Stomach (tissue), 9 donors: ENCODE data around the gene ABHD1. TPM values are rescaled to one million over a fixed set of nuclear protein-coding genes. Genes with fewer than 3 reads are reported as not detected.

Experiments used
- DNase-seq, 2 donors: peaks; one replicate each; pipeline versions ENCODE4 v3.0.0 to v3.0.0-alpha.2; 2013 to 2019
- H3K27ac ChIP-seq, 5 donors: fragments of 200-600 bp in 4 of 5; sonication (generic) in 4 of 5; one replicate each; pipeline ENCODE4 v1.5.1; 2013 to 2019; ENCODE audit warnings: mild to moderate bottlenecking in 1 of 5, moderate library complexity in 1 of 5
- H3K27me3 ChIP-seq, 3 donors: fragments of 200-600 bp; sonication (generic); one replicate each; pipeline ENCODE4 v1.5.1; 2017 to 2019; ENCODE audit warnings: mixed run types in 1 of 3
- H3K36me3 ChIP-seq, 4 donors: fragments of 200-600 bp; sonication (generic); 1 replicate in 3 of 4; 2 replicates in 1 of 4; pipeline ENCODE4 v1.5.1; 2016 to 2019
- H3K4me1 ChIP-seq, 4 donors: fragments of 200-600 bp; sonication (generic); one replicate each; pipeline ENCODE4 v1.5.1; 2016 to 2019
- H3K4me3 ChIP-seq, 4 donors: fragments of 200-600 bp; sonication (generic) in 3 of 4; one replicate each; pipeline ENCODE4 v1.5.1; 2016 to 2019; ENCODE audit warnings: mild to moderate bottlenecking in 1 of 4
- H3K9me3 ChIP-seq, 4 donors: fragments of 200-600 bp; sonication (generic); one replicate each; pipeline ENCODE4 v1.5.1; 2016 to 2019
- CTCF ChIP-seq, 7 experiments: fragments of 450-650 bp in 4 of 7; fragments of 200-600 bp in 3 of 7; sonication (generic) in 3 of 7; IDR thresholded peaks; one replicate each; pipeline ENCODE4 v1.5.1; 2016 to 2019; ENCODE audit warnings: antibody characterized with exemption in 7 of 7, control low read depth in 2 of 7, mild to moderate bottlenecking in 1 of 7
- EP300 ChIP-seq: sonication (generic); formaldehyde crosslinking; IDR thresholded peaks from one replicate; pipeline ENCODE4 v1.6.1; 2017; ENCODE audit warnings: antibody characterized with exemption
- POLR2A ChIP-seq, 4 donors: fragments of 450-650 bp; IDR thresholded peaks; one replicate each; pipeline ENCODE4 v1.6.1; 2016; ENCODE audit warnings: antibody characterized with exemption in 4 of 4, control low read depth in 2 of 4, mild to moderate bottlenecking in 1 of 4, moderate library complexity in 1 of 4
- POLR2AphosphoS5 ChIP-seq, 3 donors: sonication (generic); formaldehyde crosslinking; IDR thresholded peaks; one replicate each; pipeline ENCODE4 v1.6.1; 2016; ENCODE audit warnings: antibody characterized with exemption in 3 of 3
- WGBS, 5 donors: extraction: QIAGEN DNeasy Blood & Tissue Kit in 3 of 5; methylation state at CpG; one replicate each; pipeline versions ENCODE4 v1.1.5 to v1.1.7; 2013 to 2018; 5-methylcytosine and 5-hydroxymethylcytosine counted together
- intact Hi-C: fragments of 100-400 bp; cut with DNase I; formaldehyde crosslinking; loops from one replicate; pipeline ENCODE4 v1.15.1; 2023; ENCODE audit warnings: low total_unique reads
- polyA plus RNA-seq, 3 donors: library from polyadenylated mRNA; stranded (reverse); fragments of 200-250 nt; gene quantifications; one replicate each; pipeline ENCODE4 v1.2.3, GENCODE V29; 2013
- total RNA-seq, 5 donors: library from RNA; depleted of rRNA; stranded (reverse); fragments of >200 nt; gene quantifications; one replicate each; pipeline versions ENCODE4 v1.1.0 to v1.2.3, GENCODE V29; 2014 to 2016
- donor health status: healthy with polysubstance abuse.
- donor health status: Bipolar disorder and iron deficiency.
- donor health status: healthy.

Gene ABHD1
- total and polyA plus RNA-seq, 8 donors, result 0.23 to 0.75 TPM; not detected in 6

- no peak for TF ChIP-seq EP300
- no peak for TF ChIP-seq POLR2AphosphoS5 (IDR thresholded peaks at IDR 0.05)
- TF ChIP-seq CTCF (IDR thresholded peaks at IDR 0.05), result no peak
- TF ChIP-seq POLR2A (IDR thresholded peaks at IDR 0.05), result no peak
- peaks cover 21 to 86% (median 62%) of the 10 kb centered on the region in 4 donors for H3K4me1 ChIP-seq
- peaks cover 0 to 6% (median 2%) of the 10 kb centered on the region in 4 donors for H3K36me3 ChIP-seq
- 65 to 79% (median 70%) methylated on average over 7 of the region's 7 CpGs for WGBS, 5 donors
- no peak for DNase-seq
- intact Hi-C loops, result no loop called here
- H3K27ac ChIP-seq, result peak overlapping the region in 4 of 5 donors; percentile 92 to 94 (median 92)
- no peaks in the 10 kb centered on the region for H3K9me3 ChIP-seq
- peaks cover 0 to 5% (median 0%) of the 10 kb centered on the region in 3 donors for H3K27me3 ChIP-seq
- H3K4me3 ChIP-seq, result no peak overlapping the region
Observed at GRCh38 chr2:27077231-27077630, 46.4 kb upstream of the ABHD1 start.

GRCh38 chr2:27078267-27079194, 45.1 kb upstream of the ABHD1 start, which contains the start of gene EMILIN1:
EMILIN1 (plus strand) TSS chr2:27078615; CDS start chr2:27079066, 451 bp downstream.
- Histone ChIP-seq H3K4me1 (peaks cover 20 to 86% (median 63%) of the 10 kb centered on the region in 4 donors), H3K27ac (peak within 1 kb of the TSS; percentile 54 to 94 (median 92)), H3K27me3 (peaks cover 0 to 5% (median 0%) of the 10 kb centered on the region in 3 donors), H3K36me3 (peaks cover 0 to 17% (median 6%) of the 10 kb centered on the region in 4 donors), H3K4me3 (peak within 1 kb of the TSS; percentile 54 to 66 (median 60)), H3K9me3 (no peaks in the 10 kb centered on the region)
- intact Hi-C loops, result no loop called here
- 29 to 57% (median 45%) methylated on average over 35 to 41 of the region's 41 CpGs for WGBS, 5 donors
- peak; percentile 45 to 95 for DNase-seq
- TF ChIP-seq EP300 (no peak), POLR2AphosphoS5 (IDR thresholded peaks at IDR 0.05) (peak in 1 of 3 donors; percentile 42)

GRCh38 chr2:27079233-27080139, 44.1 kb upstream of the ABHD1 start:
- H3K27ac ChIP-seq, result peak overlapping the region; percentile 54 to 94 (median 92)
- H3K9me3 ChIP-seq, result no peaks in the 10 kb centered on the region
- TF ChIP-seq CTCF (IDR thresholded peaks at IDR 0.05) (no peak), POLR2A (IDR thresholded peaks at IDR 0.05) (no peak), POLR2AphosphoS5 (IDR thresholded peaks at IDR 0.05) (no peak), EP300 (no peak)
- peaks cover 20 to 86% (median 64%) of the 10 kb centered on the region in 4 donors for H3K4me1 ChIP-seq
- H3K4me3 ChIP-seq, result peak overlapping the region; percentile 54 to 66 (median 60)
- intact Hi-C loops, result loop anchor here (10.0 kb wide), 1 partner anchor 45 kb away; the partner anchor contains the start of gene TMEM214
- WGBS, 5 donors, result 46 to 74% (median 69%) methylated on average over 14 of the region's 14 CpGs
- DNase-seq, result no peak
- H3K36me3 ChIP-seq, result peaks cover 0 to 17% (median 6%) of the 10 kb centered on the region in 4 donors
- peaks cover 0 to 5% (median 0%) of the 10 kb centered on the region in 3 donors for H3K27me3 ChIP-seq

GRCh38 chr2:27080140-27080469, 43.5 kb upstream of the ABHD1 start:
- peaks cover 0 to 5% (median 0%) of the 10 kb centered on the region in 3 donors for H3K27me3 ChIP-seq
- no peaks in the 10 kb centered on the region for H3K9me3 ChIP-seq
- TF ChIP-seq POLR2AphosphoS5 (IDR thresholded peaks at IDR 0.05) (no peak), EP300 (no peak), CTCF (IDR thresholded peaks at IDR 0.05) (no peak), POLR2A (IDR thresholded peaks at IDR 0.05) (no peak)
- H3K4me3 ChIP-seq, result peak overlapping the region; percentile 54 to 66 (median 60)
- H3K27ac ChIP-seq, result peak overlapping the region in 4 of 5 donors; percentile 92 to 94 (median 92)
- peaks cover 23 to 86% (median 62%) of the 10 kb centered on the region in 4 donors for H3K4me1 ChIP-seq
- 66 to 78% (median 72%) methylated on average over 7 of the region's 7 CpGs for WGBS, 5 donors
- intact Hi-C loops, result loop anchor here (10.0 kb wide), 1 partner anchor 45 kb away; the partner anchor contains the start of gene TMEM214
- DNase-seq, result no peak
- H3K36me3 ChIP-seq, result peaks cover 0 to 17% (median 6%) of the 10 kb centered on the region in 4 donors
